Daoy (cell line): ENCODE results near the gene THEMIS. TPM values are rescaled to one million over a fixed set of nuclear protein-coding genes. Genes with fewer than 3 reads are reported as not detected.
"Not testable (repeated sequence)": the region's sequence is repeated elsewhere in the genome, so short reads cannot be mapped to it uniquely, and the experiment has no call there.

ENCODE experiments used
- DNase-seq: peaks from one replicate; pipeline ENCODE4 v3.0.0-alpha.2; 2015; ENCODE audit warnings: low read depth
- total RNA-seq: library from RNA; depleted of rRNA; stranded (reverse); fragments of >200 nt; shearing (Covaris generic); gene quantifications from 2 replicates; pipeline ENCODE4 v1.2.3, GENCODE V29; 2014

Gene THEMIS
- total RNA-seq, 1 experiment from 2014 or later: not detected

GRCh38 chr6:127725821-127726220, 175.0 kb downstream of the THEMIS start:
- no peak for DNase-seq

DNA sequence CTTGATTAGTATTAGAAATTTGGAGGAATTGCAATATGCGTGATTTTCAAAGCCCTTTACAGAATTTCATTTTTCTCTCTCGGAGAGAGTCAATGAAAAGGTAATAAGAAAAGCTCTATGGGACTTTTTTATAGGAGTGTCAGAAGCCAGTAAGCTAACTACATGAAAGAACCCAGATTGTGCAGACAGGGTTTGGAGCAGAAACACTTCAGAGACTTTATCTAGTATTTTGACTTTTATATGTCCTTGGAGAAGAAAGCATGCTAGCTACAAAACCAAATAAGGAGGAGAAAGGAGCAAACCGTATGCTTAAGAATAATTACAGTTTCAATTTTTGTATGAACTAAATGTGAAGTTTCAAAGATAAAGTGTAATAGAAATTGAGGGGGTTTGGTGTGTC, 182.2 kb downstream of the THEMIS start:
- no peak for DNase-seq

GRCh38 chr6:127717384-127717783, 183.5 kb downstream of the THEMIS start:
- DNase-seq: no peak

DNA sequence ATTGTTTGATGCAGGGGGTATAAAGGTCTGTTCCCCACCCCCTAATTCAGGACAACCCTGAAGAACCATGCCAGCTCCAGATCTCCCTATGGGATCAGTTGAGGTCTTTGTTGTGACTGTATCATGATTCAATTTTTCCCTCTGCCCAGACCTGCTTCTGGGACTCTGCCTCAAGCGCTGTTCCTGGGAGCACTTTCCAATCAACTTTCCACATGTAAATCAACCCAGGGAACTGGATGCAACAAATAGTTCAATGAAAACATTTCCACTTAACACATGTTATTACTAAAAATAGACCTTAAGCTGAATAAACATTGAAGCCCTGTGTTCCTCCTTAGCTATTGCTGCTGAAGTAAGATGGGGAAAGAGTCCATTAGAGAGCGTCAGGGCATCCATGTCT, 184.4 kb downstream of the THEMIS start:
- DNase-seq: no peak

- no peak for DNase-seq
Measured at GRCh38 chr6:127710668-127711067, 190.2 kb downstream of the THEMIS start.

DNA sequence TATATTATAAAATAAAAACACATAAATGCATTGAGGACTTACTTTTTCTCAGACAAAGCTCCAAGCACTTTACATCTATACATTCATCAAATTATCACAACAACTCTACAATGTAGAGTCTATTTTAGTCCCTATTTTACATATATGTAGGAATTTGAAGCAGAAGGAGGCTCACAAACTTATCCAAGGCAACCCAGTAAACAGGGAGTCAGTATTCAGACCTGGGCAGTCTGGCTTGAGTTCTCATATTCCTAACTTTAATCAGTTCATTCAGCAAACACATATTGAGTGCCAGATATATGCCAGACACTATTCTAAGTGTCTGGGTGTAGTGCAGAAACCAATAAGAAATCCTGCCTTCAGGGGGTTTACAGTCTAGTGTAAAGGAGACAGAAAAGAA, 194.6 kb downstream of the THEMIS start:
- no peak for DNase-seq

DNA sequence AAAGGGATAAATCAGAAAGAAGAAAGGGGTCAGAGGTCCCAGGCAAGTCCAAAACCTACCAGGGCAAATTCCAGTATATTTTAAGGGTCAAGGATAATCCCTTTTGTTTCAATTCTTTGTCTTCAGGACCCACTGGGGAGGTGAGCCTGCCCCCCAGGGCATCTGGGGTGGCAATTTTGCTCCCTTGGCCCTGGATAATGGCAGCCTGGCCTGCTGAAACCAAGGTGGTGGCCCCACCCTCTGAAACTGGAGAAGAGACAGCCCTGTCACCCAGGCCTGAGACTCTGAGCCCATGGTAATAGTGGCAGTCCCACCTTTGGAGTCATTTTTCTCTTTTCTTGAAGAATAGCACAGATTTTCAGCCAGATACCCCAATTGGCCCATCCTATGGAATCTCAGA, 205.8 kb downstream of the THEMIS start:
- no peak for DNase-seq

DNA sequence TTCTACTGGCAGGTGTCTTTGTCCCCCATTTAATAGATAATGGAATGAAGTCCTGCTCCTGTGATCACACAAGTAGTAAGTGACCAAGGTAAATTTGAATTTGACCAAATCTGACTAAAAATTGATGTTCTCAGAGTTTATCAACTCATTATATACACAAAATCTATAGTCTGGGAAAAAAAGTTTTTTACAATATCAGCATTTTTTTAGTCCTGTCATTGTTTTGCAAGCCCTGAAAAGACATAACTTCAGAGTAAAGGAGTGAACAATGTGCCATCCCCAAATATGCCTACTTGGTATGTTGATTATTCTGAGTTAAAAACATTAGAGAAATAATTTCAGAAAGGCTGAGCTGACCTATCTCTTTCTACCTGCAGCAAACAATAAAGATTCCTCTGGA, 209.7 kb downstream of the THEMIS start:
- no peak for DNase-seq

GRCh38 chr6:127690588-127690987, 210.3 kb downstream of the THEMIS start:
- DNase-seq: no peak

DNA sequence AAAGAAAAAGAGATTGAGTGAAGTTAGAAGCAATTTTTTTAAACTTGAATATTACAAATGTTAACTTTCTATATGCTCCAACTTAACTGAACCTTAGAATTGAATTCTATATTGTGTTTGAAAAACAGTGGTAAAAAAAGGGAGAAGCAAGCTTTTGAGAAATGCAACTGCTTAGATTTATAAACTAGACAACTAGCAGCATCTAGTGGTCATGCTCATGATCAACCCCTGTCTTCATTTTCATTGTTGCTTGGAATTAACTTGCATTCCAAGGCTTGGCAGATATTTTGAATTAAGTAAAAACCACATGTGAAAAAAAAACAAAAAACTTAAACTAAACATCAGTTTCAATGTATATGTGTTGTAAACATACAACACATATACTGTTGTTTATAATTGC, 210.8 kb downstream of the THEMIS start:
- DNase-seq: peak; percentile 2

- DNase-seq: not testable (repeated sequence)
Measured at GRCh38 chr6:127687490-127687889, 213.4 kb downstream of the THEMIS start.

- no peak for DNase-seq
Measured at GRCh38 chr6:127686084-127686483, 214.8 kb downstream of the THEMIS start.

DNA sequence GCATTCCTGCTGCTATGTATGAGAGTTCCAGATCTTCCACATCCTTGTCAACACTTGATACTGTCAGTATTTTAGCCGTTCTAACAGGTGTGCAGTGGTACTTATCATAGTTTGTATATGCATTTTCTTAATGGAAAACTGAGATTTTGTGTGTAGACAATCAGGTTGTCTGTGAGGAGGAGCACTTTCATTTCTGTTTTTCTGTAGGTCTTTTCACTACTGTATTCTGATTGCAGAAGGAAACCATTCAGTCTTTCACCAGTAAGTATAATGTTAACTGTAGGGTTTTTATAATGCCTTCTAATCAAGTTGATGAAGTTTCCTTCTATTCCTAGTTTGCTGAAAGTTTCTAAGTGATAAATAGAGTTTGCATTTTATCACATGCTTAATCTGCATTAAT, 216.4 kb downstream of the THEMIS start:
- no peak for DNase-seq
